ENCODE results near the gene RANGAP1.

Gene RANGAP1

DNA sequence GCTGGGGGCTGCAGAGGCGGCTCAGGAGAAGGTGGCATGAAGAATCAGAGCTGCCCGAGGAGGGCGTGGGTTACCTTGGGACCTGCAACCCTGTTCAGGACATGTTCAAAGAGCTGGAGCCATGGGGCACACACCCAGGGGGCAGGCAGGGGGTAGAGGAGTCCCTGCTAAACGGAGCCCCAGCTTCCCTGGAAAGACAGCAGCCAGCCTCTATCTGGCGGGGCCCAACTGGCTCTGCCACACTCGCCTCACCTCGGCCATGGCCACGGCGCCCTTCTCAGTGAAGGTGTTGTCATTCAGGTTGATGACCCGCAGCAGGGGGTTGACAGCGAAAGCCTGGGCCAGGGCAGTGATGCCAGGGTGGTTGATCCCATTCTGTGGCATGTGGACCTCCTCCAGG lies 28.3 kb downstream of the RANGAP1 start:
- Histone ChIP-seq H3K4me3 (ENCODE audit: low read length) (no peak overlapping the region), H2AFZ (ENCODE audit: low read depth, low read length) (no peak overlapping the region), H4K20me1 (ENCODE audit: insufficient read depth, low read length) (no peaks in the 10 kb centered on the region), H3K9ac (ENCODE audit: low read length) (no peak overlapping the region), H3K9me3 (ENCODE audit: insufficient read depth, low read length) (no peaks in the 10 kb centered on the region), H3K4me1 (ENCODE audit: low read length) (no peaks in the 10 kb centered on the region), H3K27me3 (ENCODE audit: low read depth, low read length) (no peaks in the 10 kb centered on the region), H3K27ac (ENCODE audit: low read length) (no peak overlapping the region), H3K79me2 (ENCODE audit: low read length) (0 out of 2 replicates have a peak, but pooled peaks cover 5% of the 10 kb centered on the region), H3K36me3 (replicated peaks; ENCODE audit: low read depth, low read length) (peaks cover 80% of the 10 kb centered on the region), H3K4me2 (ENCODE audit: low read length) (no peak overlapping the region)
- TF ChIP-seq, protein P1, sequence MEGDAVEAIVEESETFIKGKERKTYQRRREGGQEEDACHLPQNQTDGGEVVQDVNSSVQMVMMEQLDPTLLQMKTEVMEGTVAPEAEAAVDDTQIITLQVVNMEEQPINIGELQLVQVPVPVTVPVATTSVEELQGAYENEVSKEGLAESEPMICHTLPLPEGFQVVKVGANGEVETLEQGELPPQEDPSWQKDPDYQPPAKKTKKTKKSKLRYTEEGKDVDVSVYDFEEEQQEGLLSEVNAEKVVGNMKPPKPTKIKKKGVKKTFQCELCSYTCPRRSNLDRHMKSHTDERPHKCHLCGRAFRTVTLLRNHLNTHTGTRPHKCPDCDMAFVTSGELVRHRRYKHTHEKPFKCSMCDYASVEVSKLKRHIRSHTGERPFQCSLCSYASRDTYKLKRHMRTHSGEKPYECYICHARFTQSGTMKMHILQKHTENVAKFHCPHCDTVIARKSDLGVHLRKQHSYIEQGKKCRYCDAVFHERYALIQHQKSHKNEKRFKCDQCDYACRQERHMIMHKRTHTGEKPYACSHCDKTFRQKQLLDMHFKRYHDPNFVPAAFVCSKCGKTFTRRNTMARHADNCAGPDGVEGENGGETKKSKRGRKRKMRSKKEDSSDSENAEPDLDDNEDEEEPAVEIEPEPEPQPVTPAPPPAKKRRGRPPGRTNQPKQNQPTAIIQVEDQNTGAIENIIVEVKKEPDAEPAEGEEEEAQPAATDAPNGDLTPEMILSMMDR (IDR thresholded peaks at IDR 0.05; ENCODE audit: low read depth, low read length): no peak
- no peak for TF ChIP-seq EZH2phosphoT487 (IDR thresholded peaks at IDR 0.05; ENCODE audit: low read depth)

DNA sequence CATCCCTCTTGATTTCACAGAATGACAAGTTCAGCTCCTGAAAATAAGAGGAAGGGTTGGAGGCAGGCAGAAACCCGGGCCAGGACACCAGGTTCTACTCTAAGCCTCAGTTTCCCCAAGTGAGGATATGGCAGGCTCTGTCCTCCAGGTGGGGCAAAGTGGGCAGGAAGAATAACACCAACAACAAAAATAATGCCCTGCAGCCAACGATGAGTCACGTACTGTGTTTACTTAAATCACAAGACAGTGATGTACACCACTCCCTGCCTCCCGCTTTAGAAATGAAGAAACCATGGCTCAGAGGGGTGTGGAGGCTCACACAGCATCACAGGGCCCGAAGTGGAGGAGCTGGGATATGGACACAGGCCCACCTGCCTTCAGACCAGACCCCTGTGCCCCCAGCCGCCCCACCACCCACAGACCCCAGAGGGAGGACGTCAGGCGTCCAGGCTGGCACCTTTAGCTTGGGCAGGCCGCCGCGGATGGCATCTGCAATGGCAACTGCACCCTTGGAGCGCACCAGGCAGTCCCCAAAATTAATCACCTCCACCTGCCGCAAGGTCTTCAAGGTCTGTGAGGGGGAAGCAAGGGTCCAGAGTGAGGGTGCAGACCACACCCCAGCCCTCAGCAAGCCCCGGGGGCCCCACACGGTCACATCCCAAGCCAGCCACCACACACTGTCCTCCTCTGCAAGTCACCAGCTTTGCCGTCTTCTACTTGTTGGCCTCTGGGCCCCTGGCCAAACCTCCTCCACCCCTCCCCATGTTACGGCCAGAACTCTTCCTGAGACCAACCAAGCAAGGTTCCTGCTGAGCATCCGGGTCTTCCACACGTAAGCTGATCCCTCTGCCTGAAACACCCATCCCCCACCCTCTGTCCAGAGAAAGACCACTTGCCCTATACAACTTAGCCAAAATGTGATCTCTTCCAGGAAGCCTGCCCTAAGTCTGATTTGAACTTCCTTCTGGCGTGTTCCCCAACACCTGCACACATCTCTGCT lies 29.4 kb downstream of the RANGAP1 start:
- Histone ChIP-seq H3K9me3 (ENCODE audit: insufficient read depth, low read length) (no peaks in the 10 kb centered on the region), H3K79me2 (ENCODE audit: low read length) (0 out of 2 replicates have a peak, but pooled peaks cover 4% of the 10 kb centered on the region), H3K36me3 (replicated peaks; ENCODE audit: low read depth, low read length) (peaks cover 75% of the 10 kb centered on the region), H3K27ac (ENCODE audit: low read length) (no peak overlapping the region), H3K4me2 (ENCODE audit: low read length) (no peak overlapping the region), H2AFZ (ENCODE audit: low read depth, low read length) (no peak overlapping the region), H3K27me3 (ENCODE audit: low read depth, low read length) (no peaks in the 10 kb centered on the region), H3K9ac (ENCODE audit: low read length) (no peak overlapping the region), H3K4me3 (ENCODE audit: low read length) (no peak overlapping the region), H3K4me1 (ENCODE audit: low read length) (no peaks in the 10 kb centered on the region), H4K20me1 (ENCODE audit: insufficient read depth, low read length) (no peaks in the 10 kb centered on the region)
- no peak for TF ChIP-seq EZH2phosphoT487 (IDR thresholded peaks at IDR 0.05; ENCODE audit: low read depth)
- TF ChIP-seq, protein P1 (IDR thresholded peaks at IDR 0.05; ENCODE audit: low read depth, low read length): no peak

DNA sequence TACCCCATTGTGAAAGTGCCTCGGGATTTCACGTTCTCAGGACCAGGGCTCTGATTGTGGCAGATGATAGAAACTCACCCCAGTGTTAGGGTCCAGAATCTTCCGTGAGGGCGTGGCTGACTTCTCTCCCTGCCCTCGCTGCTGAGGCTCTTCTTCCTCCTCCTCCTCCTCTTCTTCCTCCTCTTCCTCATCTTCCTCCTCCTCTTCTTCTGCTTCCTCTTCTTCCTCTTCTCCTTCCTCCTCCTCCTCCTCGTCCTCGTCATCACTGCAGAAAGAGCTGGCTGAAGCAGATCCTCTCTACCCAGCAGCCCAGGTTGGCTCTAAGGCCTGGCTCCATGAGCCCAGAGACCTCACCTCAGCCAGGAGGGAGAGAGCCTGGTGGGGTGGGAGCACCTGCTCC lies 31.8 kb downstream of the RANGAP1 start:
- Histone ChIP-seq H3K9ac (ENCODE audit: low read length) (no peak overlapping the region), H3K4me1 (ENCODE audit: low read length) (no peaks in the 10 kb centered on the region), H3K27ac (ENCODE audit: low read length) (no peak overlapping the region), H3K4me2 (ENCODE audit: low read length) (no peak overlapping the region), H3K79me2 (ENCODE audit: low read length) (no peaks in the 10 kb centered on the region), H3K36me3 (replicated peaks; ENCODE audit: low read depth, low read length) (peaks cover 78% of the 10 kb centered on the region), H3K9me3 (ENCODE audit: insufficient read depth, low read length) (no peaks in the 10 kb centered on the region), H4K20me1 (ENCODE audit: insufficient read depth, low read length) (no peaks in the 10 kb centered on the region), H2AFZ (ENCODE audit: low read depth, low read length) (no peak overlapping the region), H3K4me3 (ENCODE audit: low read length) (no peak overlapping the region), H3K27me3 (ENCODE audit: low read depth, low read length) (no peaks in the 10 kb centered on the region)
- TF ChIP-seq, protein P1 (IDR thresholded peaks at IDR 0.05; ENCODE audit: low read depth, low read length): no peak
- TF ChIP-seq EZH2phosphoT487 (IDR thresholded peaks at IDR 0.05; ENCODE audit: low read depth): no peak

DNA sequence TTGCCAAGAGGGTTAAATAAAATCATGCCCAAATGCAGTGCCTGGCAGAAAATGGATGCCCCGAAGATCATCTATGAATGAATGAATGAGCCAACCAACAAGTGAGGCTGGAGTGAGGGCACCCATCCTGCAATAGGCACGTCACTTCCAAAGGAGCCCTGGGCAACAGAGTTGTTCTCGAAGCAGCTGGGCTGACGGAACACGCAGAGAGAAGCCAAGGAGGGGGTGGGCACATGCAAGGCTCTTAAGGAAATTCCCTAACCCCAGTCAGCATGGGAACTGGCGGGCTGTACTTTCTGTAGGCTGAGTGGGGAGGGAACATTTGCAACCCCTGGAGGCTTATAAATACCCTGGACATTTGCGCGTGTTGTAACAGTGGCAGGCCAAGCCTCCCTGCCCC lies 33.6 kb downstream of the RANGAP1 start:
- Histone ChIP-seq H3K27me3 (ENCODE audit: low read depth, low read length) (no peaks in the 10 kb centered on the region), H3K36me3 (replicated peaks; ENCODE audit: low read depth, low read length) (peaks cover 76% of the 10 kb centered on the region), H3K9ac (ENCODE audit: low read length) (no peak overlapping the region), H3K9me3 (ENCODE audit: insufficient read depth, low read length) (no peaks in the 10 kb centered on the region), H2AFZ (ENCODE audit: low read depth, low read length) (no peak overlapping the region), H3K4me3 (ENCODE audit: low read length) (no peak overlapping the region), H4K20me1 (ENCODE audit: insufficient read depth, low read length) (no peaks in the 10 kb centered on the region), H3K4me2 (ENCODE audit: low read length) (no peak overlapping the region), H3K4me1 (ENCODE audit: low read length) (no peaks in the 10 kb centered on the region), H3K79me2 (ENCODE audit: low read length) (no peaks in the 10 kb centered on the region), H3K27ac (ENCODE audit: low read length) (no peak overlapping the region)
- TF ChIP-seq, protein P1 (IDR thresholded peaks at IDR 0.05; ENCODE audit: low read depth, low read length): no peak
- no peak for TF ChIP-seq EZH2phosphoT487 (IDR thresholded peaks at IDR 0.05; ENCODE audit: low read depth)

Data from OCI-LY3 (cell line).